ENCODE data around the gene MRPL38.

Gene MRPL38

GRCh38 chr17:75927286-75927922, 22.7 kb upstream of the MRPL38 start:
- H3K4me3 ChIP-seq (ENCODE audit: low read length), result no peak overlapping the region
- no peaks in the 10 kb centered on the region for H3K4me1 ChIP-seq (ENCODE audit: control insufficient read depth, insufficient read depth, low read length)
- H3K9ac ChIP-seq (ENCODE audit: low read length), result no peak overlapping the region
- no peak overlapping the region for H3K27ac ChIP-seq (ENCODE audit: low read depth, low read length)
- no peaks in the 10 kb centered on the region for H3K27me3 ChIP-seq (ENCODE audit: control insufficient read depth, insufficient read depth, low read length)
- H3K36me3 ChIP-seq (ENCODE audit: control insufficient read depth, insufficient read depth, low read length), result peaks cover 4% of the 10 kb centered on the region

GRCh38 chr17:75926456-75926855, 21.8 kb upstream of the MRPL38 start:
- no peak overlapping the region for H3K4me3 ChIP-seq (ENCODE audit: low read length)
- H3K36me3 ChIP-seq (ENCODE audit: control insufficient read depth, insufficient read depth, low read length), result peaks cover 4% of the 10 kb centered on the region
- no peak overlapping the region for H3K9ac ChIP-seq (ENCODE audit: low read length)
- no peaks in the 10 kb centered on the region for H3K4me1 ChIP-seq (ENCODE audit: control insufficient read depth, insufficient read depth, low read length)
- H3K27me3 ChIP-seq (ENCODE audit: control insufficient read depth, insufficient read depth, low read length), result no peaks in the 10 kb centered on the region
- no peak overlapping the region for H3K27ac ChIP-seq (ENCODE audit: low read depth, low read length)

- H3K4me3 ChIP-seq (ENCODE audit: low read length), result no peak overlapping the region
- no peaks in the 10 kb centered on the region for H3K4me1 ChIP-seq (ENCODE audit: control insufficient read depth, insufficient read depth, low read length)
- no peaks in the 10 kb centered on the region for H3K27me3 ChIP-seq (ENCODE audit: control insufficient read depth, insufficient read depth, low read length)
- no peak overlapping the region for H3K9ac ChIP-seq (ENCODE audit: low read length)
- peaks cover 4% of the 10 kb centered on the region for H3K36me3 ChIP-seq (ENCODE audit: control insufficient read depth, insufficient read depth, low read length)
- no peak overlapping the region for H3K27ac ChIP-seq (ENCODE audit: low read depth, low read length)
Measured at GRCh38 chr17:75925912-75926311, 21.2 kb upstream of the MRPL38 start.

GRCh38 chr17:75925103-75925502, 20.4 kb upstream of the MRPL38 start:
- Histone ChIP-seq H3K4me1 (ENCODE audit: control insufficient read depth, insufficient read depth, low read length) (no peaks in the 10 kb centered on the region), H3K36me3 (ENCODE audit: control insufficient read depth, insufficient read depth, low read length) (peaks cover 4% of the 10 kb centered on the region), H3K27me3 (ENCODE audit: control insufficient read depth, insufficient read depth, low read length) (no peaks in the 10 kb centered on the region), H3K27ac (ENCODE audit: low read depth, low read length) (no peak overlapping the region), H3K4me3 (ENCODE audit: low read length) (no peak overlapping the region), H3K9ac (ENCODE audit: low read length) (no peak overlapping the region)

GRCh38 chr17:75922963-75923874, 18.5 kb upstream of the MRPL38 start:
- Histone ChIP-seq H3K36me3 (ENCODE audit: control insufficient read depth, insufficient read depth, low read length) (peaks cover 4% of the 10 kb centered on the region), H3K9ac (ENCODE audit: low read length) (no peak overlapping the region), H3K4me3 (ENCODE audit: low read length) (no peak overlapping the region), H3K27ac (ENCODE audit: low read depth, low read length) (no peak overlapping the region), H3K27me3 (ENCODE audit: control insufficient read depth, insufficient read depth, low read length) (no peaks in the 10 kb centered on the region), H3K4me1 (ENCODE audit: control insufficient read depth, insufficient read depth, low read length) (no peaks in the 10 kb centered on the region)

GRCh38 chr17:75922173-75922961, 17.7 kb upstream of the MRPL38 start:
- Histone ChIP-seq H3K4me1 (ENCODE audit: control insufficient read depth, insufficient read depth, low read length) (no peaks in the 10 kb centered on the region), H3K9ac (ENCODE audit: low read length) (no peak overlapping the region), H3K36me3 (ENCODE audit: control insufficient read depth, insufficient read depth, low read length) (no peaks in the 10 kb centered on the region), H3K4me3 (ENCODE audit: low read length) (no peak overlapping the region), H3K27ac (ENCODE audit: low read depth, low read length) (no peak overlapping the region), H3K27me3 (ENCODE audit: control insufficient read depth, insufficient read depth, low read length) (no peaks in the 10 kb centered on the region)

GRCh38 chr17:75921596-75921995, 16.9 kb upstream of the MRPL38 start:
- Histone ChIP-seq H3K27ac (ENCODE audit: low read depth, low read length) (no peak overlapping the region), H3K27me3 (ENCODE audit: control insufficient read depth, insufficient read depth, low read length) (no peaks in the 10 kb centered on the region), H3K4me1 (ENCODE audit: control insufficient read depth, insufficient read depth, low read length) (no peaks in the 10 kb centered on the region), H3K4me3 (ENCODE audit: low read length) (no peak overlapping the region), H3K36me3 (ENCODE audit: control insufficient read depth, insufficient read depth, low read length) (no peaks in the 10 kb centered on the region), H3K9ac (ENCODE audit: low read length) (no peak overlapping the region)

- no peaks in the 10 kb centered on the region for H3K27me3 ChIP-seq (ENCODE audit: control insufficient read depth, insufficient read depth, low read length)
- no peaks in the 10 kb centered on the region for H3K36me3 ChIP-seq (ENCODE audit: control insufficient read depth, insufficient read depth, low read length)
- H3K9ac ChIP-seq (ENCODE audit: low read length), result no peak overlapping the region
- no peak overlapping the region for H3K4me3 ChIP-seq (ENCODE audit: low read length)
- no peak overlapping the region for H3K27ac ChIP-seq (ENCODE audit: low read depth, low read length)
- H3K4me1 ChIP-seq (ENCODE audit: control insufficient read depth, insufficient read depth, low read length), result no peaks in the 10 kb centered on the region
Measured at GRCh38 chr17:75920045-75920560, 15.4 kb upstream of the MRPL38 start.

GRCh38 chr17:75919611-75920010, 14.9 kb upstream of the MRPL38 start:
- Histone ChIP-seq H3K27ac (ENCODE audit: low read depth, low read length) (no peak overlapping the region), H3K36me3 (ENCODE audit: control insufficient read depth, insufficient read depth, low read length) (no peaks in the 10 kb centered on the region), H3K4me3 (ENCODE audit: low read length) (no peak overlapping the region), H3K27me3 (ENCODE audit: control insufficient read depth, insufficient read depth, low read length) (no peaks in the 10 kb centered on the region), H3K4me1 (ENCODE audit: control insufficient read depth, insufficient read depth, low read length) (no peaks in the 10 kb centered on the region), H3K9ac (ENCODE audit: low read length) (no peak overlapping the region)

- Histone ChIP-seq H3K4me1 (ENCODE audit: control insufficient read depth, insufficient read depth, low read length) (no peaks in the 10 kb centered on the region), H3K27ac (ENCODE audit: low read depth, low read length) (no peak overlapping the region), H3K9ac (ENCODE audit: low read length) (no peak overlapping the region), H3K36me3 (ENCODE audit: control insufficient read depth, insufficient read depth, low read length) (no peaks in the 10 kb centered on the region), H3K27me3 (ENCODE audit: control insufficient read depth, insufficient read depth, low read length) (no peaks in the 10 kb centered on the region), H3K4me3 (ENCODE audit: low read length) (no peak overlapping the region)
Measured at GRCh38 chr17:75917917-75918445, 13.3 kb upstream of the MRPL38 start.

GRCh38 chr17:75917141-75917916, 12.6 kb upstream of the MRPL38 start:
- no peaks in the 10 kb centered on the region for H3K27me3 ChIP-seq (ENCODE audit: control insufficient read depth, insufficient read depth, low read length)
- no peaks in the 10 kb centered on the region for H3K4me1 ChIP-seq (ENCODE audit: control insufficient read depth, insufficient read depth, low read length)
- H3K9ac ChIP-seq (ENCODE audit: low read length), result no peak overlapping the region
- H3K36me3 ChIP-seq (ENCODE audit: control insufficient read depth, insufficient read depth, low read length), result no peaks in the 10 kb centered on the region
- no peak overlapping the region for H3K27ac ChIP-seq (ENCODE audit: low read depth, low read length)
- no peak overlapping the region for H3K4me3 ChIP-seq (ENCODE audit: low read length)
